Activated T-cell treated with anti-CD3 and anti-CD28 coated beads, Interleukin-2, amount 50 U/mL, for 4 hours (primary cell): ENCODE measurements around the gene VSTM5. TPM values are rescaled to one million over a fixed set of nuclear protein-coding genes. Genes with fewer than 3 reads are reported as not detected.
A peak's percentile ranks its signal among the peaks of the same experiment; 100 is the strongest.

Experiments
- ATAC-seq, 2 donors: fragments of 200-7000 bp; cut with Tn5 transposase; one replicate each; pipeline ENCODE4 v1.10.0; 2021
- DNase-seq: peaks from one replicate; pipeline ENCODE4 v3.0.0-alpha.2; 2020
- H3K27me3 Mint-ChIP-seq: one replicate; pipeline ENCODE4 v1.8.0; 2021; ENCODE audit warnings: low read depth, mixed read lengths
- H3K36me3 Mint-ChIP-seq: one replicate; pipeline ENCODE4 v1.8.0; 2022; ENCODE audit warnings: mixed read lengths; ENCODE audit not compliant: insufficient read depth
- H3K4me1 Mint-ChIP-seq: one replicate; pipeline ENCODE4 v1.8.0; 2021; ENCODE audit warnings: low read depth, mixed read lengths
- H3K4me3 Mint-ChIP-seq: one replicate; pipeline ENCODE4 v1.8.0; 2021; ENCODE audit warnings: mild to moderate bottlenecking, moderate library complexity, mixed read lengths
- H3K9me3 Mint-ChIP-seq: one replicate; pipeline ENCODE4 v1.8.0; 2021; ENCODE audit warnings: mixed read lengths
- total RNA-seq, 3 donors: library from RNA; stranded (reverse); gene quantifications; one replicate each; pipeline ENCODE4 v1.2.1, GENCODE V29; 2021

The VSTM5 gene
- total RNA-seq, 3 donors from 2014 or later, result not detected

DNA sequence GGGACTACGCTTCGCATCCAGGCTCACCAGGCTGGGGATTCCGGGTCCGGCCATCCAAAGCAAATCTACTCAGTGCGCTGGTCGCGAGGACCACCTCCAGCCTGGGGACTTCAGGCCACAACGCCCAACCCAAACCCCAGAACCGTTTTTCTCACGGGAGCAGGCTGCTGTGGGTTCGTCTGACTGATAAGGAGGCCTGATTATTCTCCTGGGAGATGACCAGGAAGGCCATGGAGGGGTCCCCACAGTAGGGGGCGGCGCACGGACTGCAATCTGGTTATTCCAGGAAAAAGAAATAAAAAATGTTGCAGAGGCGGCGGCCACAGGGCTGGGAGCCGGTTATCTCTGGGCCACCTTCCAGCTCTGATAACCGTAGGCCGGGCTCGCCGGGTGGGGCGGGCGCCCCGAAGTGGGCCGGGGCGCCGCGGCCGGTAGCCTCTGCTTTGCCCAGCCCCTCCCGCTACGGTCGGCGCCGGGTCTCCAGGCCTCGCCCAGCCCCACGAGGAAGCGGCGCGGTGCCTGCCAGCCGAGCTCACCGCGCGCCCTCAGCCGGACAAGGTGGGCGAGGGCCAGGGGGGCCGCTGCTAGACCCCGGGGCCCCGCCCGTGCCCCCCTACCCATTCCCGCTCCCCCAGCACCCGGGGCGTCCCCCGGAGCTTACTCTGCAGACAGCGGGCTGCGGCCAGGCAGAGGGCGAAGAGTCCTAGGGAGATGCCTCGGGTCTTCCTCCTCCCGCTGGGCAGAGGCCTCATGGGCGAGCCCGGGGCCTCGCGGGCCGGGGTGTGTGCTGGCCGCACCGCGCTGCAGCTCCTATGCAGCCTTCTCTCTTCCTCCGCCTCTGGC, 446 bp downstream of the VSTM5 start:
- Mint-ChIP-seq H3K4me1 (peaks cover 4% of the 10 kb centered on the region), H3K9me3 (no peaks in the 10 kb centered on the region), H3K4me3 (no peak overlapping the region), H3K36me3 (no peaks in the 10 kb centered on the region), H3K27me3 (peaks cover 38% of the 10 kb centered on the region)
- ATAC-seq, result peak; percentile 54 to 58
- DNase-seq, result no peak

DNA sequence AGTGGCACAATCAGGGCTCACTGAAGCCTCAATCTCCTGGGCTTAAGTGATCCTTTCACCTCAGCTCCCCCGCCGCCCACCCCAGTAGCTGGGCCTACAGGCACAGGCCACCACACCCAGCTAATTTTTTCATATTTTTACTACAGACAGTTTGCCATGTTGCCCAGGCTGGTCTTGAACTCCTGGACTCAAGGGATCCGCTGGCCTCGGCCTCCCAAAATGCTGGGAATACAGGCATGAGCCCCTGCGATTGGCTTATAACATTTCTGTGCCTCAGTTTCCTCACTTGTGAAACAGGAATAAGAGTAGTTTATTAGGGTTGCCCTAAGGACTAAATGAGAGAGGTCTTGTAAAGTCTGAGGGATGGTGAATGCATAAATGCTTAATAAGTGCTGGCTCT, 1.2 kb downstream of the VSTM5 start:
- Mint-ChIP-seq H3K4me3 (no peak overlapping the region), H3K36me3 (no peaks in the 10 kb centered on the region), H3K4me1 (peaks cover 4% of the 10 kb centered on the region), H3K27me3 (peaks cover 40% of the 10 kb centered on the region), H3K9me3 (no peaks in the 10 kb centered on the region)
- DNase-seq (no peak), ATAC-seq (no peak)

DNA sequence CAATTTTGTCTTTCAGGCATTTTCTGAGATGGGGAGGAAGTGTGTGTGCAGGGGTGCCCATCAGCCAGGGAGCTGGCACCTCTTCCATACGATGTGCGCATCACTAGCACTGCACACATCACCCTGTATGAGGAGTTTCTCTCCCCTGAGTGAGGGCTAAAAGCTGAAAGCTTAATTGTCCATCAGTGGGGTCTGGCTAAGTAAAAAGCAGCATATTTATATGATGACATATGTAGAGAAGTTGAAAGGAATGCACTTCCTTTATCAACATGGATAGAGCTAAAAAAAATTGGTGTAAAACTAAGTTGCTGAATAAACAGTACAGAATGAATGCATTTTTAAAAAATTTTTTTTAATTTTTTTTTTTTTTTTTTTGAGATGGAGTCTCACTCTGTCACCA, 4.0 kb downstream of the VSTM5 start:
- no peak overlapping the region for H3K4me3 Mint-ChIP-seq
- H3K4me1 Mint-ChIP-seq, result peaks cover 4% of the 10 kb centered on the region
- ATAC-seq (no peak), DNase-seq (no peak)
- no peaks in the 10 kb centered on the region for H3K36me3 Mint-ChIP-seq
- no peaks in the 10 kb centered on the region for H3K9me3 Mint-ChIP-seq
- H3K27me3 Mint-ChIP-seq, result peaks cover 23% of the 10 kb centered on the region

DNA sequence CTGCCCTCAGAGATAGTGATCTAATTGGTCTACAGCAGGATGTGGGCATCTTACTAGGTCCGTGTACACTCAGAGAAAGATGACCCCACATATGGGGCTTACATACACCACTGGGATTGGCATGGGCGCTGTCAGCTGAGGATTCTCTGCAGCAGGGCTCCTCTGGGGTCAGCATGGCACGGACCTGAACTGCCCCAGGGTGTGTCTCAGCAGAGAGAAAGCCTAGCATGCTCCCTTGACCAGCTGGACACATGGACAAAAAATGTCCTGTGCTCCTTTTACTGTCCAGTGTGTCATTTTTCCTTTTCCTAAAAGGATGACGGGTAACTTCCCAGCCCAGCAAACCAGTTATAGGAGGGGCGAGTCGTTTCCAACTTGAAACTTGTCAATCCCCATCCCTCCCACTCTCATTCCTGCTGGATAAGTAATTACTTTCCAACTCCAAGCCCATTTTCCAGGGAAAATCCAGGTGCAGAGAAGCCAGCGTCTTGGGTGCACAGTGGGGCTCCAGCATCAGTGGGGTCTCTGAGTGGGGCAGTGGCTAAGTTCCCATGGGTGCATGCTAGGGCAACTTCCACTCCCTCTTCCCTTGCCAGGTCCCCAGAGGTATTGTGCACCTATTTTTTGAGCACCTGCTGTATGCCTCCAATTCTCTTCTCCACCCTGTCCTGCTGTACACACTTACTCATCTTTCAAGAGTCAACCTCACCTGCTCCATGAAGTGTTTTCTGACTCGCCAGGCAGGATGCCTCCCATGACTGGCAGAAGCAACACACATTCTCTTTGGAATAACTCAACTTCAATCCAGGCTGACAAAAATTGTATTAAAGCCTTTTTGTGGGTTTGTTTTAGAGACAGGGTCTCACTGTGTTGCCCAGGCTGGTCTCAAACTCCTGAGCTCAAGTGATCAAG, 5.0 kb downstream of the VSTM5 start:
- Mint-ChIP-seq H3K9me3 (no peaks in the 10 kb centered on the region), H3K36me3 (no peaks in the 10 kb centered on the region), H3K4me1 (peaks cover 4% of the 10 kb centered on the region), H3K27me3 (peaks cover 18% of the 10 kb centered on the region), H3K4me3 (no peak overlapping the region)
- no peak for DNase-seq
- ATAC-seq, result no peak

DNA sequence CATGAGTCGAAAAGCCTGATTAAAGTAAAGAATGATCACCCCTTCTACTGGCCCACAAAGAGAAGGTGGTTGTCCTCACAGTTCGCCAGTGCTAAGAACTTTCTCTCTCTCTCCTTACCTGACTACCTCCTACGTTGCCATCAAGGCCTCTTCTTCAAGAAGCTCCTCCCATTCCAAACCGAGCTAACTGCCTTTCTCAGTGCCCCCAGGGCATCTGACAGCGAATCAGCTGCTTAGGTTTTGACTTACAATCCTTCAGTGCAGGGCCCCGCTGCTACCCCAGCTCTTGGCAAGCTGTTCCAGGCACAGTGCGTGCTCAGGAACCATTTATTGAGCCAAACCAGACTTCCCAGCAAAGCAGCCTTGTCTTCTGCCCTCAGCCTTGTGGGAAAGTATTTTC, 5.8 kb downstream of the VSTM5 start:
- Mint-ChIP-seq H3K4me1 (peaks cover 2% of the 10 kb centered on the region), H3K27me3 (peaks cover 15% of the 10 kb centered on the region), H3K36me3 (no peaks in the 10 kb centered on the region), H3K9me3 (no peaks in the 10 kb centered on the region), H3K4me3 (no peak overlapping the region)
- DNase-seq (no peak), ATAC-seq (no peak)

DNA sequence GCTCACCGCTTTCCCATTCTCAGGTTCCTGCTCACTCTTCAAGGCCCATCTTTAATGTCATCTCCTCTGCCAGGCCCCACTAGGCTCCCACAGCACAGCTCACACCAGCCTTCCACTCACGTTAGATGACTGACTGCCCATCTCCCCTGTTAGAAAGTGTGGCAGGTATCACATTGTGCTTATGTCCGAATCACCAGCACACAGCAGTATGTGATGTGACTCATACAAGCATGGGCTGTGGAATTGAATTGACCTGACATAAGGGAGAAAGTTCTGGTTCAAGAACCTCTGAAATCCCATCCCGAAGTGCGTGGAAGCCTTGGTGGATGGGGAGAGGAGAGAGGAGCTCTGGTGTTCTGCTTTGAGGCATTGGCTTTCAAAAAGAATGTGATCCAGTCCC, 6.5 kb downstream of the VSTM5 start:
- Mint-ChIP-seq H3K9me3 (no peaks in the 10 kb centered on the region), H3K27me3 (peaks cover 8% of the 10 kb centered on the region), H3K36me3 (no peaks in the 10 kb centered on the region), H3K4me3 (no peak overlapping the region), H3K4me1 (no peaks in the 10 kb centered on the region)
- no peak for ATAC-seq
- DNase-seq, result no peak

DNA sequence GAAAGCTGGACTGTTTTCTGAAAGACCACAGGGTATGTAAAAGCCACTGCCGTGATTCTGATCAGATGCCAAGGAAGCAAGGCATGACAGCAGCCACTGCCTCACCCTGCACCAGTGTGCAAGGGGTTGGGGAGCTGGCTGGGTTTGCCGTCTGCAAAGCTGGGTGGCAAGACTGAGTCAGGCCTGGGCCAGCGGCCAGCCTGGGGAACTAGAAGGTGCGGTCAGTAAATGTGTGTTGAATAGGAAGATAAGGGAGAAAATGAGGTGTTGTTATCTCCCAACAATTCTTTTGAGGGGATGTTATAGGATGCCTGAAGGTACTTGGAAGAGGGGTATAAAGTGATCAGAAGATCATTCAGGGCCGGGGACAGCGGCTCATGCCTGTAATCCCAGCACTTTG, 8.0 kb downstream of the VSTM5 start:
- ATAC-seq, result no peak
- H3K9me3 Mint-ChIP-seq, result no peaks in the 10 kb centered on the region
- H3K4me1 Mint-ChIP-seq, result no peaks in the 10 kb centered on the region
- DNase-seq, result no peak
- peaks cover 5% of the 10 kb centered on the region for H3K27me3 Mint-ChIP-seq
- no peaks in the 10 kb centered on the region for H3K36me3 Mint-ChIP-seq
- no peak overlapping the region for H3K4me3 Mint-ChIP-seq

DNA sequence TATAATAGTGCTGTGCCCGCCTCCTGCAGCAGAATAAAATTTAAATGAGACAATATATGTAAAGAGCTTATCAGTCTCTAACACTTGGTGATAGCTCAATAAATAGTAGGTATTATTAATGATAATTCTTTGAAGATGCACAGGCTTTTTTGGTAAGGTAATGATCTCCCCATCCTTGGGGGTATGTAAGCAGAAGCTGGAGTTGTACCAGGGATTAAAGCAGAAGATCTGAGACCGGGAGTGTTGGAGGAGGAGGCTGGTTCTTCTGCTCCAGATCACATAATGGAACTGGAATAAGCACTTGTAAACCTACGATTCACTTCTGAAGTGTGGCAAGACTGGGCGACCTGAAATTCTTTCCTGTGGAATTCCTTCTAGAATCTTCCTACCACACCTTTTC, 8.4 kb downstream of the VSTM5 start:
- H3K4me3 Mint-ChIP-seq, result no peak overlapping the region
- H3K9me3 Mint-ChIP-seq, result no peaks in the 10 kb centered on the region
- no peak for DNase-seq
- no peaks in the 10 kb centered on the region for H3K36me3 Mint-ChIP-seq
- no peaks in the 10 kb centered on the region for H3K4me1 Mint-ChIP-seq
- peaks cover 2% of the 10 kb centered on the region for H3K27me3 Mint-ChIP-seq
- ATAC-seq, result no peak

DNA sequence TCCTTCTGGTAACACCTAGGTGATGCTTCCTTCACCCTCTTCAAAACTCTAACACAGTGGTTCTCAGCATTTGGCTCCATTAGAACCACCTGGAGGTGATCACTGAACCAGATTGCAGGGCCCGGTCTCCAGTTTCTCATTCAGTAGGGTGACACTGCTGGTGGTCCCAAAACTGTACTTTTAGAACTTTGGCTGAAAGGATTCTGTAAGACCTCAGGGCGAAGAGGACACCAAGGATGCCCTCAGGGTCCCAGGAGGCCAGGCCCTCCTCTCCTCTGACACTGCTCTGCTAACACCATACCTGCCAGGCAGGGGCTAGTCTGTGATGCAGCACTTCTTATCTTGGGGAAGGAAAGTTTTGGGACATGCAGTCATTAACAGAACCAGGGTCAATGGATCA, 9.0 kb downstream of the VSTM5 start:
- H3K27me3 Mint-ChIP-seq, result peaks cover 2% of the 10 kb centered on the region
- no peak overlapping the region for H3K4me3 Mint-ChIP-seq
- no peaks in the 10 kb centered on the region for H3K9me3 Mint-ChIP-seq
- no peak for DNase-seq
- no peaks in the 10 kb centered on the region for H3K4me1 Mint-ChIP-seq
- H3K36me3 Mint-ChIP-seq, result no peaks in the 10 kb centered on the region
- no peak for ATAC-seq

DNA sequence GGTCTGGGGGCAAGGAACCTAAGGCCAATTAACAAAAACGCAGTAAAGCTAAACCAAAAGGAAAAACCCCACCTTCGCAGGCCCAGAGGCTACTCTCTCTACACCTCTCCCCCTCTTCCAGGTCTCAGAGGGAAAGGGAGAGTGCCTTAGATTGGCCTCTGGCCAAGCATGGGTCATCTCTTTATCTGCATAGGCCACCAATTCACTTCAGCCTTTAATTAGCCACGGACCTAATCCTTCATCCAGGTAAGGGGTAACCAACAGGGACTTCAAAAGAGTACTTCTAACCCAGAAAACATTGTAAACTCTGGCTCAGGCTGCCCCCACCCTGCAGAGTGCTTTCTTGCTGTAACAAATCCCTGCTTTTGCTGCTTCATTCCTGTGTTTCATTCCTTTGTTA, 9.4 kb downstream of the VSTM5 start:
- H3K4me3 Mint-ChIP-seq, result no peak overlapping the region
- no peaks in the 10 kb centered on the region for H3K9me3 Mint-ChIP-seq
- no peaks in the 10 kb centered on the region for H3K4me1 Mint-ChIP-seq
- no peak for DNase-seq
- H3K27me3 Mint-ChIP-seq, result peaks cover 2% of the 10 kb centered on the region
- no peak for ATAC-seq
- no peaks in the 10 kb centered on the region for H3K36me3 Mint-ChIP-seq

DNA sequence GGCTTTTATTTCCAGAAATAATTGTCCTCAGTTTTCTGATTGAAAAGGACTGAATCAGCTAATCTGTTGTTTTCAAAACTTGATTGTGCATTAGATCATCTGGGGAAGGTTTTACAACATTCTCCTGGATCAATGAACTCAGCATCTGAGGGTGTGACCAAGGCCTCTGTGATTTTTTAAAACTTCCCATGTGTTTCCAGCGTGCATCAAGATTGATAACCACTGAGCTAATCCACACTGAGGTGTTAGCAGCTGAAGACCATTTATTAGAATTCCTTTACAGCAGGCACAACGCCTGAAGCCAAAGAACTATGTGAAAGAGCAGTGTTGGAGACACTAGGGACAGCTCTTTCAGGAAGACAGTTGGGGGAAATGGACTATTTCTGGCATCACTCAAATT, 10.2 kb downstream of the VSTM5 start:
- H3K36me3 Mint-ChIP-seq, result no peaks in the 10 kb centered on the region
- H3K9me3 Mint-ChIP-seq, result no peaks in the 10 kb centered on the region
- ATAC-seq (no peak), DNase-seq (no peak)
- no peak overlapping the region for H3K4me3 Mint-ChIP-seq
- H3K27me3 Mint-ChIP-seq, result peaks cover 2% of the 10 kb centered on the region
- H3K4me1 Mint-ChIP-seq, result no peaks in the 10 kb centered on the region

DNA sequence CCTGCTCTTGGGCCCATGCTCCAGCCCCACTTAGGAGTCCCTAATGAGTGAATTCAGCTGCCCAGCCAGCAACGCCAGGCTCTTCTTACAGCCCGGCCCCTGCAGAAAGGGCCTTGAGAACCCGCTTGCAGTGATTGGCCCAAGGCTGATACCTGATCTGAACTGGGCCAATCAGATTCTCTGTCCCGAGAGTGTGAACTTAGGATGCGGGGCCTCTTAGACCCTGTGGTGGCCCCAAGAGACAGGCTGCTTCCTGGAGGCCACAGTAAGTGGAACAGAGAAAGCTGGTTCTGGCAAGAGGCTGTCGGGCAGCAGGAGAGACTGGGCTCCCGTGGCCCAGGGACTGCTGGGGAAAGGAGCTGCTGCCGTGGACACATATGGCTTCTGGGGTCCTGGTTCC, 11.5 kb downstream of the VSTM5 start:
- Mint-ChIP-seq H3K4me1 (no peaks in the 10 kb centered on the region), H3K36me3 (no peaks in the 10 kb centered on the region), H3K4me3 (no peak overlapping the region), H3K9me3 (no peaks in the 10 kb centered on the region), H3K27me3 (no peaks in the 10 kb centered on the region)
- no peak for DNase-seq
- no peak for ATAC-seq

DNA sequence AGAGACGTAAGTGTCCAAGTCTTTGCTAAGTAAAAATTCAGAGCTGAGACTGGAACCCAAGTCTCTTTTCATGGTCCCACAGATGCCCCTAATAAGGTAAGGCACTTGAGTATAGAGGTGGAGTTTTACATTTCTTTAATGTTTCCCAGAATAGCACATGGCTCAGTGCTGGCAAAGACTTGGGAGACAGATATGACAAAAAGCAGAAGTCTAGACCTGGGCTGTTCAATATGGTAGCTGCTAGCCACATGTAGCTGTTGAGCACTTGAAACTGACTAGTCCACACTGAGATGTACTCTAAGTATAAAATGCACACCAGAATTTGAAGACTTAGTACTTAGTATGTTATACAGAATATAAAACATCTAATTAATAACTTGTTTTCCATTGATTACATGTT, 17.6 kb downstream of the VSTM5 start:
- no peaks in the 10 kb centered on the region for H3K4me1 Mint-ChIP-seq
- H3K9me3 Mint-ChIP-seq, result no peaks in the 10 kb centered on the region
- H3K4me3 Mint-ChIP-seq, result no peak overlapping the region
- DNase-seq (no peak), ATAC-seq (no peak)
- peaks cover 2% of the 10 kb centered on the region for H3K27me3 Mint-ChIP-seq
- no peaks in the 10 kb centered on the region for H3K36me3 Mint-ChIP-seq

DNA sequence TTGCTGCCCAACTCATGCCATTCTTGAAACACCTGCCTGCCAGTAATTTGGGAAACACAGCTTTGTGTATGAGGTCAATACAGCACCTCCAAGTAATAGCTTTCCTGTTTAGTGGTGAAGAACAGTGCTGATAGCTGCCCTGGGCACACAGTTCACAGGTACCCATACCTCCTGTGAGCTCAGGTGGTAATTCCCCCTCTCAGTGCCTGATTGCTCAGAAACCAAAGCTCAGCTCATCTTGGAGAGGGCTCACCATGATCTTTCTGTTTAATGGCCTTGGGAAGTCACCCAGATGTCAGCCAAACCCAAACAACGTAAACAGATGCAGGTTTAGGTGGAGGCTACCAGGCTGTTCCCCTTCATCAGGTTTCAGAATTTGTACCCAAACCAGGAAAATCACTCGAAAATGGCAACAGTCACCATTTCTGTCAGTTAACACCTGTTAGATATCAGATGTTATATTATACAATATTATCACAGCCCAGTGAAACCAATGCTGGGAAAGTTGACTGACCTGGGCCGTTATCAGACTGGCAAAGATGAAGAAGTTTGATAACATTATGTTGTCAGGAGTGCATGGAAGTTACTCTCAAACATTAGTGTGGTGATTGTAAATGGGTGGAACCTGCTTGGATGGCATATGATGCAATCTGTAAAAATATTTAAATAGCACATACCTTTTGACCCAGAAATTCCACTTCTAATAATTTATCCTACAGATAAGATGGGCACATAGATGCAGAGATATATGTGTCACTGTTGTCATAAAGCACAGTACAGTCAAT, 18.9 kb downstream of the VSTM5 start:
- no peaks in the 10 kb centered on the region for H3K36me3 Mint-ChIP-seq
- DNase-seq (no peak), ATAC-seq (no peak)

More for the DNA sequence above, 18.9 kb downstream of the VSTM5 start:
- no peaks in the 10 kb centered on the region for H3K9me3 Mint-ChIP-seq
- H3K4me3 Mint-ChIP-seq, result no peak overlapping the region
- no peaks in the 10 kb centered on the region for H3K4me1 Mint-ChIP-seq
- H3K27me3 Mint-ChIP-seq, result peaks cover 2% of the 10 kb centered on the region
